Left lung (tissue), 10 donors: ENCODE results near the gene ABLIM3. TPM values are rescaled to one million over a fixed set of nuclear protein-coding genes. Genes with fewer than 3 reads are reported as not detected.

Experiments used
- ATAC-seq: fragments of 200-7000 bp; cut with Tn5 transposase; one replicate; pipeline ENCODE4 v1.9.1; 2020; ENCODE audit warnings: moderate library complexity
- DNase-seq, 4 donors: peaks; one replicate each; pipeline ENCODE4 v3.0.0-alpha.2; 2013 to 2020
- H3K27ac ChIP-seq, 2 donors: fragments of 200-600 bp; sonication (generic) in 1 of 2; one replicate each; pipeline versions ENCODE4 v1.5.0 to v1.8.0; 2020 to 2021
- H3K27me3 ChIP-seq, 2 donors: fragments of 200-600 bp; sonication (generic) in 1 of 2; one replicate each; pipeline versions ENCODE4 v1.5.0 to v1.8.0; 2020 to 2021
- H3K36me3 ChIP-seq, 2 donors: fragments of 200-600 bp; sonication (generic) in 1 of 2; one replicate each; pipeline versions ENCODE4 v1.5.0 to v1.8.0; 2020 to 2021
- H3K4me1 ChIP-seq, 2 donors: fragments of 200-600 bp; one replicate each; pipeline ENCODE4 v1.8.0; 2021
- H3K4me3 ChIP-seq, 2 donors: fragments of 200-600 bp; sonication (generic) in 1 of 2; one replicate each; pipeline versions ENCODE4 v1.5.0 to v1.8.0; 2020 to 2021; ENCODE audit warnings: mild to moderate bottlenecking in 1 of 2
- H3K9me3 ChIP-seq, 2 donors: fragments of 200-600 bp; sonication (generic) in 1 of 2; one replicate each; pipeline versions ENCODE4 v1.5.0 to v1.8.0; 2020 to 2021
- CTCF ChIP-seq, 2 donors: fragments of 200-600 bp; sonication (generic) in 1 of 2; IDR thresholded peaks; one replicate each; pipeline versions ENCODE4 v1.5.0 to v1.8.0; 2021; ENCODE audit warnings: antibody characterized with exemption in 2 of 2
- intact Hi-C, 2 donors: fragments of 100-400 bp; cut with DNase I; formaldehyde crosslinking; loops; one replicate each; pipeline versions ENCODE4 v1.11.2 to v1.14.2; 2022
- polyA plus RNA-seq, 6 donors: library from polyadenylated mRNA; unstranded; fragments of 120-200 nt; gene quantifications; one replicate each; pipeline ENCODE4 v1.2.1, GENCODE V29; 2013; ENCODE audit not compliant: insufficient read length in 6 of 6
- total RNA-seq, 2 donors: library from RNA; stranded (reverse); fragmentation: NEBNext Ultra II Directional; extraction: Animal tissue kit (Norgen Biotek cat#: 25700); gene quantifications; one replicate each; pipeline ENCODE4 v1.2.1, GENCODE V29; 2021
- donor health status: DM: no; HTN: yes; CAD: no.
- donor health status: DM: no; HTN: no; CAD: no.

ABLIM3 gene
- total and polyA plus RNA-seq, 8 donors: 33.2 to 145 (median 108) TPM

- no peak for TF ChIP-seq CTCF (IDR thresholded peaks at IDR 0.05)
- no peak for ATAC-seq
- Histone ChIP-seq H3K9me3 (peaks cover 0 to 38% of the 10 kb centered on the region in 2 donors), H3K36me3 (no peaks in the 10 kb centered on the region), H3K4me1 (no peaks in the 10 kb centered on the region), H3K4me3 (no peak overlapping the region), H3K27ac (no peak overlapping the region), H3K27me3 (no peaks in the 10 kb centered on the region)
- intact Hi-C loops: no loop called here
- no peak for DNase-seq
Observed at GRCh38 chr5:149100331-149100730, 41.0 kb upstream of the ABLIM3 start.

- no peak for DNase-seq
- no peak for TF ChIP-seq CTCF (IDR thresholded peaks at IDR 0.05)
- H3K27ac ChIP-seq: no peak overlapping the region
- ATAC-seq: no peak
- intact Hi-C loops: no loop called here
- no peaks in the 10 kb centered on the region for H3K9me3 ChIP-seq
- no peak overlapping the region for H3K4me3 ChIP-seq
- H3K4me1 ChIP-seq: no peaks in the 10 kb centered on the region
- no peaks in the 10 kb centered on the region for H3K36me3 ChIP-seq
- no peaks in the 10 kb centered on the region for H3K27me3 ChIP-seq
Observed at GRCh38 chr5:149108651-149109280, 32.5 kb upstream of the ABLIM3 start.

- Histone ChIP-seq H3K27me3 (no peaks in the 10 kb centered on the region), H3K4me1 (peaks cover 0 to 13% of the 10 kb centered on the region in 2 donors), H3K9me3 (no peaks in the 10 kb centered on the region), H3K4me3 (no peak overlapping the region), H3K27ac (no peak overlapping the region), H3K36me3 (no peaks in the 10 kb centered on the region)
- ATAC-seq (no peak), DNase-seq (no peak)
- intact Hi-C loops: loop anchor here in 1 of 2 donors (10.0 kb wide), 1 partner anchor 376 kb away; no protein-coding TSS in a partner anchor
- TF ChIP-seq CTCF (IDR thresholded peaks at IDR 0.05): no peak
Observed at GRCh38 chr5:149110406-149110805, 30.9 kb upstream of the ABLIM3 start.

- H3K9me3 ChIP-seq: no peaks in the 10 kb centered on the region
- H3K36me3 ChIP-seq: no peaks in the 10 kb centered on the region
- ATAC-seq: no peak
- H3K4me3 ChIP-seq: no peak overlapping the region
- intact Hi-C loops: loop anchor here in 1 of 2 donors (10.0 kb wide), 1 partner anchor 379 kb away; no protein-coding TSS in a partner anchor
- no peak for DNase-seq
- H3K4me1 ChIP-seq: peaks cover 0 to 13% of the 10 kb centered on the region in 2 donors
- no peak for TF ChIP-seq CTCF (IDR thresholded peaks at IDR 0.05)
- no peak overlapping the region for H3K27ac ChIP-seq
- H3K27me3 ChIP-seq: no peaks in the 10 kb centered on the region
Observed at GRCh38 chr5:149113669-149114068, 27.6 kb upstream of the ABLIM3 start.

GRCh38 chr5:149114403-149115312, 26.6 kb upstream of the ABLIM3 start:
- TF ChIP-seq CTCF (IDR thresholded peaks at IDR 0.05): peak; percentile 49 to 72
- H3K36me3 ChIP-seq: no peaks in the 10 kb centered on the region
- H3K9me3 ChIP-seq: no peaks in the 10 kb centered on the region
- peak; percentile 99 for ATAC-seq
- peaks cover 0 to 13% of the 10 kb centered on the region in 2 donors for H3K4me1 ChIP-seq
- H3K4me3 ChIP-seq: no peak overlapping the region
- intact Hi-C loops: loop anchor here in 1 of 2 donors (10.0 kb wide), 1 partner anchor 380 kb away; no protein-coding TSS in a partner anchor
- no peaks in the 10 kb centered on the region for H3K27me3 ChIP-seq
- H3K27ac ChIP-seq: no peak overlapping the region
- DNase-seq: peak in 3 of 4 donors; percentile 47 to 81 (median 69)
